ENCODE results near the gene FES. TPM values are rescaled to one million over a fixed set of nuclear protein-coding genes. Genes with fewer than 3 reads are reported as not detected.
A peak's percentile ranks its signal among the peaks of the same experiment; 100 is the strongest.

The FES gene
- total and polyA plus RNA-seq, 10 of the 15 experiments (the other 5 are each of a cell fraction or from before 2014, with no cell fraction given) = 0.07 to 23.9 (median 9.9) TPM

GRCh38 chr15:90840157-90840855, 44.0 kb upstream of the FES start:
- FAIRE-seq = peak; percentile 23
- H3K27ac ChIP-seq (ENCODE audit: control insufficient read depth, insufficient read depth) = no peak overlapping the region; the same call in 1 of the 2 replicates
- ChIA-PET SMC1A (ENCODE audit: uncharacterized antibody, unreplicated experiment) (interaction anchor here (0.6 to 2.8 kb wide), 11 partner anchors 8 to 421 kb away, joined by 3 to 19 read pairs (median 4); no protein-coding TSS in a partner anchor), POLR2A (interaction anchor here (0.8 to 1.6 kb wide), 5 partner anchors 11 to 33 kb away, joined by 3 to 14 read pairs (median 4); partner anchors contain the start of gene FURIN), CTCF (interaction anchor here (0.8 to 2.1 kb wide), 5 partner anchors 10 to 45 kb away, joined by 3 to 11 read pairs (median 6); no protein-coding TSS in a partner anchor), RAD21 (ENCODE audit: unreplicated experiment) (interaction anchor here (1.2 to 2.4 kb wide), 5 partner anchors 10 to 123 kb away, joined by 4 to 19 read pairs (median 6); partner anchors contain the start of gene BLM)
- no peaks in the 10 kb centered on the region for H4K20me1 ChIP-seq (ENCODE audit: control insufficient read depth, insufficient read depth)
- BruUV-seq (replicated peaks) = no TSS peak
- peaks cover 27% of the 10 kb centered on the region for H3K4me1 ChIP-seq (ENCODE audit: control insufficient read depth, insufficient read depth, low read length)
- TF ChIP-seq POU2F2 (IDR thresholded peaks at IDR 0.05; ENCODE audit: borderline replicate concordance, low read depth, low read length) (no peak), ESRRA (IDR thresholded peaks at IDR 0.05; ENCODE audit: low read length) (no peak), HDAC2 (IDR thresholded peaks at IDR 0.05) (no peak), BRCA1 (IDR thresholded peaks at IDR 0.05; ENCODE audit: low read depth, low read length) (no peak), MLLT1 (IDR thresholded peaks at IDR 0.05) (peak; percentile 94)
- H3K4me2 ChIP-seq (ENCODE audit: control insufficient read depth, insufficient read depth) = peak overlapping the region; percentile 64
- H3K27me3 ChIP-seq (replicated peaks in 1 of 2; ENCODE audit: control insufficient read depth in 2 of 2, insufficient read depth in 2 of 2, low read length in 1 of 2) = no peaks in the 10 kb centered on the region
- DNase-seq (ENCODE audit: low read depth, low spot score) = no peak
- H3K79me2 ChIP-seq (ENCODE audit: control insufficient read depth, insufficient read depth, low read length) = no peaks in the 10 kb centered on the region
- no peaks in the 10 kb centered on the region for H3K9me3 ChIP-seq (replicated peaks; ENCODE audit: control insufficient read depth, insufficient read depth, low read length)
- intact Hi-C loops (cut with micrococcal nuclease; ENCODE audit: unreplicated experiment) (no loop called here), in situ Hi-C loops (cut with MboI) (no loop called here)
- H3K36me3 ChIP-seq (ENCODE audit: control insufficient read depth in 2 of 2, insufficient read depth in 2 of 2, low read length in 1 of 2) = no peaks in the 10 kb centered on the region
- no peak for ATAC-seq
- peak overlapping the region; percentile 61; the same call in 1 of the 2 replicates for H3K9ac ChIP-seq (ENCODE audit: control insufficient read depth, insufficient read depth, low read length)
- H3K4me3 ChIP-seq = peak overlapping the region; percentile 50
- 95% methylated on average over 18 of the region's 18 CpGs for WGBS (ENCODE audit: insufficient coverage, insufficient replicate concordance, low lambda C conversion rate, missing lambda C conversion rate)
- H2AFZ ChIP-seq (ENCODE audit: control insufficient read depth, low read depth, low read length) = no peak overlapping the region

All from GM12878 (cell line).